ENCODE measurements around the gene TRDN.
"Not testable (repeated sequence)": the region's sequence is repeated elsewhere in the genome, so short reads cannot be mapped to it uniquely, and the experiment has no call there.

Gene TRDN

GRCh38 chr6:123564361-123564760 is 72.4 kb downstream of the TRDN start:
- no peak overlapping the region for H2AFZ ChIP-seq (ENCODE audit: low read depth, low read length)

GRCh38 chr6:123562677-123563076 is 74.1 kb downstream of the TRDN start:
- no peak for TF ChIP-seq CTCF (IDR thresholded peaks at IDR 0.05; ENCODE audit: borderline replicate concordance, extremely low read depth, low read length, poor library complexity, severe bottlenecking)
- TF ChIP-seq EZH2 (IDR thresholded peaks at IDR 0.05; ENCODE audit: borderline replicate concordance, low read depth, low read length, severe bottlenecking), result no peak
- no peaks in the 10 kb centered on the region for H3K79me2 ChIP-seq (ENCODE audit: insufficient read depth, low read length)
- no peak overlapping the region for H2AFZ ChIP-seq (ENCODE audit: low read depth, low read length)
- no peak overlapping the region for H3K4me2 ChIP-seq (ENCODE audit: insufficient read depth, low read length)
- no peaks in the 10 kb centered on the region for H3K9me3 ChIP-seq (ENCODE audit: insufficient read depth, low read length, severe bottlenecking)
- H3K27ac ChIP-seq (ENCODE audit: low read length), result no peak overlapping the region
- H3K4me1 ChIP-seq (ENCODE audit: insufficient read depth, low read length), result no peaks in the 10 kb centered on the region
- ATAC-seq (ENCODE audit: insufficient read depth, low read depth) (no peak), DNase-seq (no peak)
- no peaks in the 10 kb centered on the region for H4K20me1 ChIP-seq (ENCODE audit: insufficient read depth, low read length)
- no peak overlapping the region for H3K4me3 ChIP-seq (ENCODE audit: low read depth in 1 of 2, low read length in 2 of 2)
- no peak overlapping the region for H3K9ac ChIP-seq (ENCODE audit: low read depth, low read length)
- H3K36me3 ChIP-seq (ENCODE audit: insufficient read depth, low read length), result no peaks in the 10 kb centered on the region
- no peaks in the 10 kb centered on the region for H3K27me3 ChIP-seq (ENCODE audit: insufficient read depth, low read length, poor library complexity)

More at GRCh38 chr6:123564361-123564760, 72.4 kb downstream of the TRDN start:
- no peaks in the 10 kb centered on the region for H3K36me3 ChIP-seq (ENCODE audit: insufficient read depth, low read length)
- no peak overlapping the region for H3K27ac ChIP-seq (ENCODE audit: low read length)
- ATAC-seq (ENCODE audit: insufficient read depth, low read depth) (no peak), DNase-seq (no peak)
- H4K20me1 ChIP-seq (ENCODE audit: insufficient read depth, low read length), result no peaks in the 10 kb centered on the region
- no peak overlapping the region for H3K4me2 ChIP-seq (ENCODE audit: insufficient read depth, low read length)
- H3K9ac ChIP-seq (ENCODE audit: low read depth, low read length), result no peak overlapping the region
- no peaks in the 10 kb centered on the region for H3K9me3 ChIP-seq (ENCODE audit: insufficient read depth, low read length, severe bottlenecking)
- TF ChIP-seq EZH2 (IDR thresholded peaks at IDR 0.05; ENCODE audit: borderline replicate concordance, low read depth, low read length, severe bottlenecking), result no peak
- H3K27me3 ChIP-seq (ENCODE audit: insufficient read depth, low read length, poor library complexity), result no peaks in the 10 kb centered on the region
- no peaks in the 10 kb centered on the region for H3K79me2 ChIP-seq (ENCODE audit: insufficient read depth, low read length)
- no peaks in the 10 kb centered on the region for H3K4me1 ChIP-seq (ENCODE audit: insufficient read depth, low read length)
- no peak overlapping the region for H3K4me3 ChIP-seq (ENCODE audit: low read depth in 1 of 2, low read length in 2 of 2)

GRCh38 chr6:123562264-123562663 is 74.5 kb downstream of the TRDN start:
- no peaks in the 10 kb centered on the region for H3K4me1 ChIP-seq (ENCODE audit: insufficient read depth, low read length)
- no peaks in the 10 kb centered on the region for H3K36me3 ChIP-seq (ENCODE audit: insufficient read depth, low read length)
- H3K4me3 ChIP-seq (ENCODE audit: low read depth in 1 of 2, low read length in 2 of 2), result no peak overlapping the region
- H3K27me3 ChIP-seq (ENCODE audit: insufficient read depth, low read length, poor library complexity), result no peaks in the 10 kb centered on the region
- H3K4me2 ChIP-seq (ENCODE audit: insufficient read depth, low read length), result no peak overlapping the region
- TF ChIP-seq EZH2 (IDR thresholded peaks at IDR 0.05; ENCODE audit: borderline replicate concordance, low read depth, low read length, severe bottlenecking) (no peak), CTCF (IDR thresholded peaks at IDR 0.05; ENCODE audit: borderline replicate concordance, extremely low read depth, low read length, poor library complexity, severe bottlenecking) (no peak)
- H2AFZ ChIP-seq (ENCODE audit: low read depth, low read length), result no peak overlapping the region
- no peaks in the 10 kb centered on the region for H4K20me1 ChIP-seq (ENCODE audit: insufficient read depth, low read length)
- H3K9me3 ChIP-seq (ENCODE audit: insufficient read depth, low read length, severe bottlenecking), result no peaks in the 10 kb centered on the region
- H3K9ac ChIP-seq (ENCODE audit: low read depth, low read length), result no peak overlapping the region
- no peaks in the 10 kb centered on the region for H3K79me2 ChIP-seq (ENCODE audit: insufficient read depth, low read length)
- DNase-seq (no peak), ATAC-seq (ENCODE audit: insufficient read depth, low read depth) (no peak)
- no peak overlapping the region for H3K27ac ChIP-seq (ENCODE audit: low read length)

GRCh38 chr6:123559816-123560215 is 76.9 kb downstream of the TRDN start:
- H3K27me3 ChIP-seq (ENCODE audit: insufficient read depth, low read length, poor library complexity); H2AFZ ChIP-seq (ENCODE audit: low read depth, low read length); ATAC-seq (ENCODE audit: insufficient read depth, low read depth); H3K4me3 ChIP-seq (ENCODE audit: low read depth in 1 of 2, low read length in 2 of 2); H3K9ac ChIP-seq (ENCODE audit: low read depth, low read length); H3K79me2 ChIP-seq (ENCODE audit: insufficient read depth, low read length); H3K4me1 ChIP-seq (ENCODE audit: insufficient read depth, low read length); H3K4me2 ChIP-seq (ENCODE audit: insufficient read depth, low read length); H4K20me1 ChIP-seq (ENCODE audit: insufficient read depth, low read length); H3K27ac ChIP-seq (ENCODE audit: low read length); H3K9me3 ChIP-seq (ENCODE audit: insufficient read depth, low read length, severe bottlenecking); DNase-seq; H3K36me3 ChIP-seq (ENCODE audit: insufficient read depth, low read length): not testable (repeated sequence)

GRCh38 chr6:123557474-123557873 is 79.3 kb downstream of the TRDN start:
- H3K4me2 ChIP-seq (ENCODE audit: insufficient read depth, low read length); H3K27ac ChIP-seq (ENCODE audit: low read length); H3K36me3 ChIP-seq (ENCODE audit: insufficient read depth, low read length); H3K27me3 ChIP-seq (ENCODE audit: insufficient read depth, low read length, poor library complexity); H3K4me3 ChIP-seq (ENCODE audit: low read depth in 1 of 2, low read length in 2 of 2); H2AFZ ChIP-seq (ENCODE audit: low read depth, low read length); H3K79me2 ChIP-seq (ENCODE audit: insufficient read depth, low read length); ATAC-seq (ENCODE audit: insufficient read depth, low read depth); H3K4me1 ChIP-seq (ENCODE audit: insufficient read depth, low read length); H3K9ac ChIP-seq (ENCODE audit: low read depth, low read length); H4K20me1 ChIP-seq (ENCODE audit: insufficient read depth, low read length); H3K9me3 ChIP-seq (ENCODE audit: insufficient read depth, low read length, severe bottlenecking); DNase-seq: not testable (repeated sequence)
